ENCODE measurements around the gene THRB.

Gene THRB

GRCh38 chr3:24512564-24513197 is 18.0 kb upstream of the THRB start:
- TF ChIP-seq CTCF (IDR thresholded peaks at IDR 0.05): no peak

- TF ChIP-seq CTCF (IDR thresholded peaks at IDR 0.05): no peak
Observed at GRCh38 chr3:24510030-24510648, 15.5 kb upstream of the THRB start.

GRCh38 chr3:24508423-24508839 is 13.8 kb upstream of the THRB start:
- no peak for TF ChIP-seq CTCF (IDR thresholded peaks at IDR 0.05)

GRCh38 chr3:24507776-24508422 is 13.2 kb upstream of the THRB start:
- TF ChIP-seq CTCF (IDR thresholded peaks at IDR 0.05): no peak

GRCh38 chr3:24506966-24507775 is 12.5 kb upstream of the THRB start:
- no peak for TF ChIP-seq CTCF (IDR thresholded peaks at IDR 0.05)

GRCh38 chr3:24505691-24506550 is 11.3 kb upstream of the THRB start:
- no peak for TF ChIP-seq CTCF (IDR thresholded peaks at IDR 0.05)

GRCh38 chr3:24504772-24505171 is 10.1 kb upstream of the THRB start:
- TF ChIP-seq CTCF (IDR thresholded peaks at IDR 0.05): no peak

Measured in LNCAP (cell line).